Cardiac muscle cell (in vitro differentiated cells and primary cell): ENCODE data around the gene TNS1. TPM values are rescaled to one million over a fixed set of nuclear protein-coding genes. Genes with fewer than 3 reads are reported as not detected.
A peak's percentile ranks its signal among the peaks of the same experiment; 100 is the strongest.

ENCODE experiments used
- DNase-seq, 2 donors: peaks; one replicate each; pipeline versions ENCODE4 v3.0.0 to v3.0.0-alpha.2; 2010 to 2017; ENCODE audit warnings: low read depth in 1 of 2, low spot score in 1 of 2
- H3K27ac ChIP-seq: fragments of 200-600 bp; sonication (generic); 2 replicates; pipeline ENCODE4 v1.5.1; 2016
- H3K27me3 ChIP-seq: fragments of 200-600 bp; sonication (generic); 2 replicates; pipeline ENCODE4 v1.6.0; 2016; ENCODE audit warnings: control low read depth
- H3K36me3 ChIP-seq: fragments of 200-600 bp; sonication (generic); 2 replicates; pipeline ENCODE4 v1.5.1; 2016; ENCODE audit warnings: control low read depth
- H3K4me1 ChIP-seq: fragments of 200-600 bp; sonication (generic); 2 replicates; pipeline ENCODE4 v1.8.1; 2017; ENCODE audit warnings: low read depth, mild to moderate bottlenecking, mixed run types
- H3K4me3 ChIP-seq: fragments of 200-600 bp; sonication (generic); 2 replicates; pipeline ENCODE4 v1.5.1; 2016; ENCODE audit warnings: mild to moderate bottlenecking
- H3K9me3 ChIP-seq: fragments of 200-600 bp; sonication (generic); 2 replicates; pipeline ENCODE4 v1.5.1; 2017; ENCODE audit warnings: low read depth, mild to moderate bottlenecking, control low read depth
- CTCF ChIP-seq: IDR thresholded peaks from 2 replicates; pipeline ENCODE4 v1.5.1; 2012; ENCODE audit warnings: low read depth, mild to moderate bottlenecking, low read length
- polyA plus RNA-seq: library from polyadenylated mRNA; unstranded; fragments of >200 nt; fragmentation: Nextera tagmentation; extraction: Ambion mirVana; gene quantifications from 2 replicates; pipeline ENCODE4 v1.2.1, GENCODE V29; 2016
- total RNA-seq: library from RNA; depleted of rRNA; stranded (reverse); fragments of >200 nt; gene quantifications from 2 replicates; pipeline ENCODE4 v1.2.3, GENCODE V29; 2016

TNS1 gene
- total and polyA plus RNA-seq, 2 experiments from 2014 or later, result 16.7 to 44.3 TPM

- no peaks in the 10 kb centered on the region for H3K36me3 ChIP-seq
- DNase-seq, result peak in 1 of 2 donors; percentile 76
- no peaks in the 10 kb centered on the region for H3K27me3 ChIP-seq
- H3K4me1 ChIP-seq, result peaks cover 28% of the 10 kb centered on the region
- TF ChIP-seq CTCF, result no peak
- H3K4me3 ChIP-seq, result no peak overlapping the region
- H3K27ac ChIP-seq, result no peak overlapping the region
- H3K9me3 ChIP-seq, result no peaks in the 10 kb centered on the region
These were observed 43.1 kb downstream of the TNS1 start for GRCh38 chr2:217959723-217960122.

GRCh38 chr2:217958884-217959225 is 43.9 kb downstream of the TNS1 start:
- H3K27ac ChIP-seq, result no peak overlapping the region
- TF ChIP-seq CTCF, result no peak
- no peak overlapping the region for H3K4me3 ChIP-seq
- H3K4me1 ChIP-seq, result peaks cover 22% of the 10 kb centered on the region
- no peaks in the 10 kb centered on the region for H3K27me3 ChIP-seq
- DNase-seq, result no peak
- H3K9me3 ChIP-seq, result no peaks in the 10 kb centered on the region
- H3K36me3 ChIP-seq, result no peaks in the 10 kb centered on the region

- no peaks in the 10 kb centered on the region for H3K9me3 ChIP-seq
- peaks cover 25% of the 10 kb centered on the region for H3K4me1 ChIP-seq
- TF ChIP-seq CTCF, result no peak
- no peak overlapping the region for H3K27ac ChIP-seq
- no peak overlapping the region for H3K4me3 ChIP-seq
- no peaks in the 10 kb centered on the region for H3K27me3 ChIP-seq
- no peaks in the 10 kb centered on the region for H3K36me3 ChIP-seq
- no peak for DNase-seq
These were observed 44.5 kb downstream of the TNS1 start for GRCh38 chr2:217958206-217958883.

GRCh38 chr2:217956586-217957457 is 46.0 kb downstream of the TNS1 start:
- Histone ChIP-seq H3K27ac (peak overlapping the region; percentile 63), H3K4me1 (peaks cover 25% of the 10 kb centered on the region), H3K4me3 (no peak overlapping the region), H3K9me3 (no peaks in the 10 kb centered on the region), H3K36me3 (no peaks in the 10 kb centered on the region), H3K27me3 (no peaks in the 10 kb centered on the region)
- no peak for TF ChIP-seq CTCF
- DNase-seq, result no peak

GRCh38 chr2:217955881-217956493 is 46.8 kb downstream of the TNS1 start:
- no peaks in the 10 kb centered on the region for H3K27me3 ChIP-seq
- H3K36me3 ChIP-seq, result no peaks in the 10 kb centered on the region
- H3K27ac ChIP-seq, result no peak overlapping the region
- H3K4me1 ChIP-seq, result peaks cover 25% of the 10 kb centered on the region
- H3K4me3 ChIP-seq, result no peak overlapping the region
- TF ChIP-seq CTCF, result no peak
- no peak for DNase-seq
- H3K9me3 ChIP-seq, result no peaks in the 10 kb centered on the region
